ENCODE results near the gene IP6K2.

IP6K2 gene

GRCh38 chr3:48688032-48688736 lies 28.8 kb downstream of the IP6K2 start:
- DNase-seq: no peak

GRCh38 chr3:48687220-48687678 lies 29.8 kb downstream of the IP6K2 start:
- DNase-seq: no peak

DNA sequence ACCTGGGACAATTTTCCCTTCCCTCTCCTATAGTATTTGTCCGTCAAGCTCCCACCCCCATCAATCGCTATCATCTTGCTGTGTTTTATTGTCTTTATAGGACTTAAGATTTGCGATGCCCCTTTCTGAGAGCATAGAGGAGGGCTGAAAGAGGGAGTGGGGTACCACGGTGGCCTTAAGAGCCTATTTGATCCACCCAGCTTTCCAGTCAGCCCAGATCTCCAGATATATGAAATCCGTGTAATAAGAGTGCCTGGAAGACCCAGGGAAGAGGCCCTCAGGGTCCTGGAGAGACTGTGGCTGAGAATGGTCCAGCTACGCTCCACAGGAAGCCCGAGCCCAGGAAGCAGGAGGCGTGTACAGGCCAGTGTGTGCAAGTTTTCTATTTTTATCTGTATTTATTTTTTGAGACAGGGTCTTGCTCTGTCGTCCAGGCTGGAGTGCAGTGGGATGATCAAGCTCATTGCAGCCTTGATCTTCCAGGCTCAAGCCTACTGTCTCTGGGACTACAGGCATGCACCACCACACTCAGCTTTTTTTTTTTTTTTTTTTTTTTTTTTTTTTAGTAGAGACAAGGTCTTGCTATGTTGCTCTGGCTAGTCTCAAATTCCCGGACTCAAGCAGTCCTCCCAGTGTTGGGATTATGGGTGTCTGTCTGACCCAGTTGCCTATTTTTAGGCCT lies 30.3 kb downstream of the IP6K2 start:
- DNase-seq: no peak

DNA sequence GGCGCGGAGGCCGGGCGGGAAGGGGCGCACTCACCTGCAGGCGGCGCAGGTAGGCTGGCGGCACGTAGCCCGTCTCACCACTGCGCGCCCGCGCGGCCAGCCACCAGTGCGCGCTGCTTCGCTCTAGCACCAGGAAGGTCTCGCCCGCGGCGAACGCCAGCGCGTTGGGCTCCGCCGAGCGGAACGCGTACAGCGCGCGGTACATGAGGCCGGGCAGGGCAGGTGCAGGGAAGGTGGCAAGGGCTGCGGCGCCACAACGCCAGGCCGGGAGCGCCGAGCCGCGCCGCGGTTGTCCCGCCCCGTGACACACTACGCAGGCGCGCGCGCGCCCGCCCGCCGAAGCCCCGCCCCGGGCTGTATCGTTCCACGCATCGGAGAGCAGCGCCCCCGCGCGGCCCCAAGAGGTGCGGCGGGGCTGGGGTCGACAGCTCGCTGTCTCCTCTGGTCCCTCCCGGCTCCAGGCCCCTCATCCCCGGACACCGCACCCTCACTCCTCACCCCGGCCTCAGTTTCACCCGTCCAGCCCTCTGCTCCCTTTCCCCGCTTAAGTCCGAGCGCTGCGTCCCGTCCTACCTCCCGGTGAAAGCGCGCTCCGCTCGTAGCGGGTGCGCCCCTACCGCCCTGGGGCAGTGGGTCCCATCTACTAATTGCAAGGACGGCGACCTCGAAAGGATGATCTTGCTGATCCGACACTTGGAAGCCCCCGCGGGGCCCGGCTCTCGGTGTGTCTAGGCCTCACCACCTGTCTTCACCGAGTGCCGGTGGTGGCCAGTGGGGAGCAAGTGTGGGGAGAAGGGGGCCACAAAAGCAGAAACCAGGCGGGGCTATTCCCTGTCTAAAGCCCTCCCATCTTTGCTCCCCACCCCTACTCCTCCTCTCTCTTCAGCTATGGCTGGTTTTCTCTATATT lies 31.2 kb downstream of the IP6K2 start, which contains the start of gene NCKIPSD:
Gene NCKIPSD, minus strand, starts transcription at position 313 of the 909 bp plus-strand sequence. Its CDS starts 108 bp downstream, at position 205.
- DNase-seq: peak; percentile 96

DNA sequence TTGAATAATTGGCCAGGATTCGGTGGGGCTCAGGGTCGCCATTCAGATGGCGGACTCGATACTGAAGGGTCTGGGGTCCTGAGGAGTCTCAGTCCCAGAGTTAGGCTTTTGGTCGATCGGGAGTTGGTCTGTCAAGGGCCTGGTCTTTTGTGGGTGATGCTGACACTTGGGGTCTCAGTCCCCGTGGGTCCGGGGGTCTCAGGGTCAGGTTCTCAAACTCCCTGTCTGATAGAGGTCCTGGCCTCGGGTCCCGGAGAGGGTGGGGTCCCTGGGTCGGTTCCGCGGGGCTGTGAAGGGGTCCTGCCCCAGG lies 31.8 kb downstream of the IP6K2 start:
- no peak for DNase-seq

GRCh38 chr3:48684480-48685143 lies 32.4 kb downstream of the IP6K2 start:
- DNase-seq: no peak

- no peak for DNase-seq
Measured at GRCh38 chr3:48684054-48684349, 33.0 kb downstream of the IP6K2 start.

DNA sequence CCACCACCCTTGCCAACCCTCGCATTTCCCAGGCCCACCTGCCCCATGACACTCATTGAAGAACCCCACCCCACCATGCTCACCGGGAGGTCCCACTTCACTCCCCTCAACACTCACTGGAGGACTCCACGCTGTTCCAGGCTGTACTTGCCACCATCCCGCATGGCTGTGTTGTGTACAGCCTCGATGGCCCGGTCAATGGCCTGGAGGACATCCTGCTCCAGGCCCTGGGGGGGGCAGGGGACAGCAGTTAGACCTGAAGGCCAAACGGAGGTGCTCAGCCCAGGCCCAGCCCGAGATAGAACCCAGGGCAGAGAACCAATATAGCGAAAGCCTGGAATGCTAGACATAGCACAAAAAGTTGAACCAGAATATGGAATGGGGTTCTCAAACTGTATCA lies 34.2 kb downstream of the IP6K2 start:
- DNase-seq: no peak

- DNase-seq: no peak
Measured at GRCh38 chr3:48681974-48682610, 34.9 kb downstream of the IP6K2 start.

GRCh38 chr3:48681541-48681880 lies 35.5 kb downstream of the IP6K2 start:
- no peak for DNase-seq

DNA sequence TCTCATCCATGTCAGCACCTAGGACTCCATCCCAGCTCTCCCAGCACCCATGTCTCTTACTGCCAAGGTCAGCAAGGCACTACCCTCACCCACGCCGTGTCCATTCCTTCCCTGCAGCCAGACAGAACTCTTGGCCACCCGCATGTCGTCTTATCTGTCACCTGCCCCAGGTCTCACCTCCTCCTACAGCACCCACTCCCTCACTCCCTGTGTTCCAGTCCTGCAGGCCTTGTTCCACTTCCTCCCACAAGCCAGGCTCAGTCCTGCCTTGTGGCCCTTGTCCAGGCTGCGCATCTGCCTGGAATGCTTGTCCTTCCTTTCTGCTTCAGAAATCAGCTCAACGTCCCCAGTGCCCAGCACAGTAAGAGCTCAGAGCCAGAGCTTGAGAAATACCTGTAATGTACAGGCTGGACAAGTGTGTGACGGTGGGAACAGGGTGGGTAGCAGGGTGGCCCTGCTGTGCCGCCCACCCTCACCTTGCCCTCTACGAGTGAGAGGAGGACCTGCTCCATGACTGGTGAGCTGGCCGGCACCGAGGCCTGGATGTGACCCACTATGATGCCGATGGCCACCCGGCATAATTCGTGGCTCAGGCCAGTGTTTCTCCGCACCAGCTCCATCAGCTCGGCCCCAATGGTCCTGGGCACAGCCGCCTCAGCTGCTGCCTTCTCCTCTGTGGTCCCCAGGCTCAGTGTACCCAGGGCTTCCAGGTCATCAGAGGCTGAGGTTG lies 36.0 kb downstream of the IP6K2 start:
- no peak for DNase-seq

DNA sequence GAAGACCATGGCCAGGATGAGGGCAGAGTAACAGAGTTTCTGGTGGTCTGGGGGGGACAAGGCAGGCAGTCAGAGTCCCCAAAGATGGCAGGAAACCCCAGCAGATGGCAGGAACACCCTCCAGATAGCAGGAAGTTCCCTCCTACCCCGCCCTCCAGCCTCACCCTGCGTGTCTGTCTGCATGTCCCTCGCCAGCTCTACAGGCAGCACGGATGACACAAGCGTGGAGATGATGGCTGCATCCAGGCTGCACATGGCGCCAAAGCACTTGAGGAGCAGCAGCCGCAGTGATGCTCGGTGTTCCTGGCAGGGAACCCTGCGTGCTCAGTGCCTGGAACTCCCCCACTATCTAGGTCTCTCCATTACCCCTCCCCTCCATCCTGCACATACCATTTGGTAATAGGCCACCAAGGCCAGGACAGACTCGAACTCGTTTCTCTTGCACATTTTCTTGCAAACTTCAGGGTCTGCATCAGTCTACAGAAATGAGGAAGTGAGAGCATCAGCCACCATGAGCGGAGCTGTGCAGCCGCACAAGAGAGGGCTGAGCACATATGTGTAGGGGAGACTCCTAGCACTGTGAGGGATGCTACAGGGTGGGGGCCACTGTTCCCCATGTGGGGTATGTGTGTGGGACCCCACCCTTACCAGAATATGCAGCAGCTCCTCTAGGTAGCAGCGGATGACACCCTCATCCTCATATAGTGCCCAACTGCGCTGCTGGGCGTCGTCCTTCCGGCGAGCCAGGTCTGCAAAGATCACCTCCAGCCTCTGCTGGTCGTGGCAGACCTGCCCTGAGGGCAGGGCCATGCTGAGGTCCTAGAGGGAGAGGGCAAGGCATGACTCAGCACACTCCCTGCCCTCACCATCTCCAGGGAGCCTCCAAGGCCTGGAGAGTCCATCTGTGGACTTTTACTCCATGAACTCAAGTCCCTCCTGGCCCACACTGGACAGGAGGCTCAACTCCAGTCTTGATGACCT lies 37.3 kb downstream of the IP6K2 start:
- DNase-seq: no peak

GRCh38 chr3:48678566-48679380 lies 38.2 kb downstream of the IP6K2 start:
- no peak for DNase-seq

- DNase-seq: no peak
Measured at GRCh38 chr3:48678056-48678455, 39.0 kb downstream of the IP6K2 start.

DNA sequence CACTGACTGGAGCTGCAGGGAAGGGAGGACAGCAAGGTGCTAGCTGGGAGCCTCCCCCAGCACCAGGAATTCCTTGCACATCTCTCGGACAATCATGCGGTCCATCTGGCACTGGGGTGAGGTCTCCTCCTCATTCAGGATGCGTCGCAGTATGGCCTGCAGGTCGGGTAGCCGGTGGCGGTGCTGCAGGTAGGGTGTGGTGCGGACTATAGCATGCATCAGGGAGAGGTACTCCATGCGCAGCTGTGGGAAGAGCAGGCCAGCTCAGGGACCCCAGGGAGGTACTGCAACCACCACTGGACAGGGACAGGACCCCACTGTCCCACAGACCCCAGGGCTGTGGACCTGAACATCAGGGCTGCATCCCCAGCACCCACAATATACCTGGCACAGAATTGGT lies 42.5 kb downstream of the IP6K2 start:
- no peak for DNase-seq

DNA sequence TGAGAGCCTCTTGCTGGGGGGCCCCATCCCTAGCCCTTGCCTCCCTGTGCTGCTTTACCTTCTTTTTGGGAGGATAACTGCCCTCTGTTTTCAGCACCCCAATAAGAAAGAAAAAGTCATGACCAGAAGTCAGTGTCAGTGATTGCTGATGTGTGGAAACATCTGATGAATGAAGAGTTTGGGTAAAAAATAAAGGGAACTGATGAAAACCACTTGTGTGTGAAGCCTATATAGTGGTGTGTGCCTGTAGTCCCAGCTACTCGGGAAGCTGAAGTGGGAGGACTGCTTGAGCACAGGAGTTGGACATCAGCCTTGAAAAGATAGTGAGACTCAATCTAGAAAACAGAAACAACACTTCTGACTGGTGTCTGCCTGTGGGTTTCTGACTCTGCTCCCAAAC lies 44.5 kb downstream of the IP6K2 start:
- no peak for DNase-seq

DNA sequence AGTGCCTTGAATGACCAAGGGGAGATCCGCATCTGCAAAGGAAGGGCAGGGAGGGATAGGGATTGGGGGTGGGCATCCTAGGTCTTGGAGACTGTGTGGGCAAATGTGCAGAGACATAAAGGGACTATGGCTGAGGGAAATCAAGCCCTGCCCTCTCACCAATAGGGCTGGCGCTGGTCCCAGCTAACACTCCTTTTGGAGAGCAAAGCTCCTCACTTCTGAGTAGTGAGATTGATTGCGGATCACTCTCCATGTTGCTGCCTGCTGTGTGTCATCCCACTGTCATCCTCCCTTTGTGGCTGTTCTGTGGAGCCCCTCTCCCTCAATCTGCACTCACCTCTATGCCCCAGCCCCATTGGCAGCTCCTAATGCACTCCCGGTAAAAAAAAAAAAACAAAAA lies 52.1 kb downstream of the IP6K2 start:
- DNase-seq: no peak

- DNase-seq: no peak
Measured at GRCh38 chr3:48664313-48664644, 52.7 kb downstream of the IP6K2 start.

DNA sequence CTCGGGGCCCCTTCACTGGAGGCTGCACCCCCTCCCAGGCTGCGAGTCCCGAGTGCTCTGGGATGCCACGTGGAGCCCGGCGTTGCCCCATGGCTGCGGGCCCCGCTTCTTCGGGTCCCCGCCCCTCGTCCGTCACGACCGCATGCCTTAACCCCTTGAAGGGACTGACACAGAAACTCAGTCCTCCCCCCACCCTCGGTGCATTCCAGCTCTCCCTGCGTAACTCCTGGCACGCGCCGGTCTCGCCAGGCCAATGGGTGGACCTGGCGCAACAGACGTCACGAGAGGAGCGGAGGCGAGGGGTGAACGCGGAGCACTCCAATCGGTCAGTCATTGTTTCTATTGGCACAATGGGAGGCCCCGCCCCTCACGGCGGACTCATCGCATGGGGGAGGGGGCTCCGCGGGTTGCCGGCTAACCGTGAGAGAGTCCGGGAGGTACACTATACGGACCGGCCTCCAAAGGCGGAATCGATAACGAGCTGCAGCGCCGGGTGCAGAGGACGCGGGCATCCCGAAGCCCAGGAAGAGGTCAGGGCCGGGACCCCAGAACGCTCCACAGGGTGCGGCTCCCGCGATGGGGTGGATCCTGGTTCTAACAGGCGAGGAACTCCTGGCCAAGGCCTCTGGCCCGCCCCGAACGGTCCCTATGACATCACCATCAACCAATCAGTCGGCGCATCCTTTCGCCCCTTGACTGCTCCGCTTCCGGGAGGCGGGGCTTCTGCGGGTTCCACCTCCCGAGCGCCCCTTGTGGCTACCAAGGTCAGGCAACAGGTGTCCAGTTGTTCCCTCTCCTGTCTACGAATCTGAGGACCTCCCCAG lies 53.3 kb downstream of the IP6K2 start:
- DNase-seq: peak; percentile 98

Data from activated CD4-positive, alpha-beta T cell treated with anti-CD3 and anti-CD28 coated beads, Interleukin-2, Interleukin-6, amounts not matched to agents 100 ng/mL and 50 ng/mL, durations not matched to agents 16 hours and 8 hours (primary cell).